HG03280 (cell line): ENCODE results near the gene ANXA10.
"Not testable (repeated sequence)": the region's sequence is repeated elsewhere in the genome, so short reads cannot be mapped to it uniquely, and the experiment has no call there.

Source experiments
- ATAC-seq: cut with Tn5 transposase; IDR thresholded peaks from one replicate; pipeline ENCODE4 v1.9.1; 2021; ENCODE audit warnings: mild to moderate bottlenecking, moderate library complexity; ENCODE audit not compliant: unreplicated experiment

Gene ANXA10

GRCh38 chr4:168153596-168154440 lies 61.5 kb downstream of the ANXA10 start:
- peak; percentile 78 for ATAC-seq

- ATAC-seq = no peak
These were observed 62.4 kb downstream of the ANXA10 start for GRCh38 chr4:168154546-168155277.

GRCh38 chr4:168162604-168163003 lies 70.3 kb downstream of the ANXA10 start:
- ATAC-seq = no peak

- ATAC-seq = no peak
These were observed 70.8 kb downstream of the ANXA10 start for GRCh38 chr4:168163106-168163505.

- ATAC-seq = no peak
These were observed 71.7 kb downstream of the ANXA10 start for GRCh38 chr4:168164045-168164444.

- no peak for ATAC-seq
These were observed 72.7 kb downstream of the ANXA10 start for GRCh38 chr4:168164915-168165548.

DNA sequence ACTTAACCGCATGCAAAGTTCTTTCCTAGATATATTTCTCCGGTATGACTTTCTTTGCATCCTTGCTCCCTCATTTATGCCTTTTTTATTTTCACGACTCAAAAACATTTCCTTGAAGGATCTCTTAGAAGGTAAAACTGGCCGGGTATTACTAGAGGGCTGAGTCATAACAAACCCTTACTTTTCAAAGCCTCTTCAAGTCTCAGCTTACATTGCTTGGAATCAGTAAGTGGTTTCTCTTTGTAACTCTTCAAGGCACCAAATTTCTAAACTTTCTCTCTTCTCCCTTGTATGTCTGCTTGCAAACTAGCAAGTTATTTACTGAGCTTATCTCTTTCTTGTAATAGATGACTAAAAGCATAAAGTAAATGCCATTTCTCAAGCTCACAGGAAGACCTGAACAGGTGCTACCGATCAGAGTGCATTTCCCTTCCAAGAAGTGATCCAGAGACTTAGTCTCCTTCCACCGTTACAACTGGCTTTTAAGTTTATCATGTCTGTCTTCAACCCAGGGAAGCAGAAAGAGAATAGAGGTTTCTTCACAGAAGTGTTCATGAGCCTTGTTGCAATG lies 75.5 kb downstream of the ANXA10 start:
- no peak for ATAC-seq

- ATAC-seq = no peak
These were observed 82.0 kb downstream of the ANXA10 start for GRCh38 chr4:168174308-168174707.

DNA sequence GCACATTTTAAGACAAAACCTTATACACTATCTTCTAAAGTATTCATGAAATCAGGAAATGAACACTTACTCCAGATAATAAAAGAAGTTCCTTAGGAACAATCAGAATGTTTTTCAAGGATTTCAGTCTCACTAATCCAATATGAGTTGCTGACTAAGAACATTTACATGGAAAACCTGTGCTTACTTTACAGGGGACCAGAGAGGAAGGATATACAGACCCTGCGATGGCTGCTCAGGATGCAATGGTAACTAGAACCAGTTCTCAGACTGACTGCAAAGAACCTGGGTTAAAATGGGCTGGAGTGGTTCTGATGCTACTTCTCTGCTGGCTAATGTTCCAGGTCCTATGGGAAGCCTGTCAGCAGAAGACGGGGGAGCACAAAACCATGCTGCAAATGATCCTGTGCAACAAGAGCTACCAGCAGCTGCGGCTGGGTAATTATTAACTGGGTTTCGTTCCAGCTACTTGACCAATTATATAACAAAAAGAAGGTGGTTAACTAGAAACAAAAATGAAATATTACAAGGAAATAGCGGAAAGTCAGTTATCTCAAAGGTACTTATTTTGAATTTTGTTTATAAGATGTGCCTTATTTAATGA lies 85.3 kb downstream of the ANXA10 start:
- no peak for ATAC-seq

GRCh38 chr4:168183717-168184571 lies 91.6 kb downstream of the ANXA10 start:
- no peak for ATAC-seq

GRCh38 chr4:168188754-168189153 lies 96.4 kb downstream of the ANXA10 start:
- ATAC-seq = no peak

GRCh38 chr4:168197926-168198325 lies 105.6 kb downstream of the ANXA10 start:
- no peak for ATAC-seq

DNA sequence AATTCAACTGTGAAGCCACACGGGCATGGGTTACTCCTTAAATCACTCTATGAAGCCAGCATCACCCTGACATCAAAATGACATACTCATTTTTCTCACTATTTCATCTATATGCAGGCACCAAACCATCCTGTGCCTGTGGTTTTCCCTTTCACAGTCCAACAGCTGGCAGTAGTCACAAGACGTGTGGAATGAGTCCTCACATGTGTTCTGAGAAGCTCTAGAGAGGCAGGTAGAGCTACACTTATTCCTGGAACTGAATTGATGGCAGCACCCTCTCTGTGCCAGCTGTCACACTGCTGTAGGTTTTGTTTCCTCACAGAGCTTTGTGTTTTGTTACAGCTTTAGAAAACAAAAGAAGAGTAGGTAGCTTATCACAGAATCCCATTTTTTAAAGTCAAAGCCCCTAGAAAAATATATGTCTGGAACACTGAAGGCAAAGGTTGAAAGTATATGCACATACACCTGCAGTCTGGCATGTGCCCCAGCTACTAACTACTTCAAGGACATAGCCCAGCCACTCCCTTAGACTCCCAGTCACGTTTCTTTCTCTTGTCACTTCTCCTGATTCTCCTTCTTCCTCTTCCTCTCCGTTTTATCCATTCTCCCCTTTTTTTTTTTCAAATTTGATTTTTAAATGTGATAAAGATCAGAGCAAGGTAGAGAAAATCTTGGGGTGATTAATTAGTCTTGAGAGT lies 107.1 kb downstream of the ANXA10 start:
- ATAC-seq = no peak

GRCh38 chr4:168200685-168201084 lies 108.3 kb downstream of the ANXA10 start:
- no peak for ATAC-seq

- ATAC-seq = no peak
These were observed 111.0 kb downstream of the ANXA10 start for GRCh38 chr4:168203233-168203911.

DNA sequence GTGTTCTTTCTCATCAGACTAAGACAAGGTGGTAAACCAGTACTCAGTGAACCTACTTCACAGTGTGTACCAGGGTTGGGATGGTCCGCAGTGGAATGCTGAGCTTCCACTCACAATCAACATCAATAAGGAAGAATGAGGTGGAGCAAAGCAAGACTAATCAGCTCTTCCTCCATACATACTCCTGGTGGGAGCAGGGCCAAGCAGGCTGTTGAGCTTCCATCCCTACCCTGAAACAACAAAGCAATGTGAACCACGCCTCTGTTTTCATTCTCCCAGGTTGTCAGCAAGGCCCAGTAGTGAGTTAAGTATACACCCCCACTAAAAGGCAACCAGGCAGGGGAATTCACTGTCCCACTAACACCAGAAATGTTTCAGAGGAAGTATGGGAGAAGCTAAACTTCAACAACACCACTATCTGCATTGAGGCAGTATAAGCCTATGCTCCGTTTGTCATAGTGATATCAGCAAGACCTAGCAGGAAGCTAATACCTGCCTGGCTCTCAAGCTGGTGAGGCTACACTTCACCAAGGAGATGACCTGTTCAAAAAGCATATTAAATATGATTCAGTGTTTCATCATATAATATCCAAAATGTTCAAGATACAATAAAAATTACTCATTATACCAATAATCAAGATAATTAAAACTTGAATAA lies 116.7 kb downstream of the ANXA10 start:
- no peak for ATAC-seq

DNA sequence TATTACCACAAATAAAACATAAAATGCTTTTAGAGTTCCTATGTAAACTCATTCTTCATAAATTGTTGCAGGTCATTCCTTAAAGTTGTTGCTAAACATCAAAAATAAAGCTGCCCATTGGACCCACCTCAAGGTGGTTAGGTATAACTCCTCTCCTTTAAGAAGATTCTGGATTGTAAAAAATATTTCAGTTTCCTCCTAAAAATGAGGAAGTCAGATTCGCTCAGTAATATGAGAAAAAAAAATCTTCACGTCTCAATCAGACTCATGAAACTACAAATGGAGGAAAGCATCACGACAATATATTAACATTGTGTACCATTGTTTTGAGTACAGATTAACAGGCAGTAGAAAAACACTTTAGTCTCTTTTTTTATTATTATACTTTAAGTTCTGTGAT lies 120.3 kb downstream of the ANXA10 start:
- no peak for ATAC-seq

- not testable (repeated sequence) for ATAC-seq
These were observed 121.2 kb downstream of the ANXA10 start for GRCh38 chr4:168213511-168213910.
